ENCODE results near the gene PLBD2.
A peak's percentile ranks its signal among the peaks of the same experiment; 100 is the strongest.

PLBD2 gene

DNA sequence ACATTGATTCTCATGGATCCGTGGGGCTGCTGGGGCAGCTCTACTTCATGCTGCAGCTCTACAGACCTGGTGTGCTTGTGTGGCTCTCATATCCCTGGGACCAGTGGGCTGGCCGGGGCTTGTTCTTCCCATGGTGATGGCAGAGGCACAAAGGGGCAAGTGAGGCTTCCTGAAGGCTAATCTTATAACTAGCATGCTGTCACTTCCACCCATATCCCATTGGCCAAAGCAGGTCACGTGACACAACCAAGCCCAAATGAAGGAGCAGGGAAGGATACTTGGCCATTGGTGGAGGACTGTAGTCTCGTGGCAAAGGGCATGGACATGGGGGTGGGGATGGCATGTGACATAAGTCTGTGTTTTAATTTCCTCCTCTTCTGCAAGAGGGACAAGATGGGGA is 9.9 kb downstream of the PLBD2 start:
- peak in 3 of 56 donors; percentile 2 to 12 (median 10) for DNase-seq

DNA sequence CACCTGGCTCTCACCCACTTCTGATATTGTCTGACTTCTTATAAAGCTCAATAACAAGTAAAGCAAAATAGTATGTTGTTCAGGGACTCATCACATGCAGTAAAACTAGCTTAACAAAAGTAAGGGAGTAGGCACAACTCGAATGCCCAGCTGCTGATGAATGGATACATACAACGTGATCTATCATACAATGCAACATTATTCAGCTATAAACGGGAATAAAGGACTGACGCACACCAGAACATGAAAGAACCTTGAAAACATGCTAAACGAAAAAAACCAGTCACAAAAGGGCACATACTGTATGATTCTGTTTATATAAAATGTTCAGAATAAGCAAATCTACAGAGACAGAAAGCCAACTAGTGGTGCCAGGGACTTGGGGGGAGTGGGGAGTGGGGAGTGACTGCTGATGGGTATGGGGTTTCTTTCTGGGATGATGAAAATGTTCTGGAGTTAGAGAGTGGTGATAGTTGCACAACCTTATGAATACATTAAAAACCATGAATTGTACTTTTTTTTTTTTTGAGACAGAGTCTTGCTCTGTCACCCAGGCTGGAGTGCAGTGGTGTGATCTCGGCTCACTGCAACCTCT is 11.1 kb downstream of the PLBD2 start:
- DNase-seq: peak in 5 of 56 donors; percentile 8 to 46 (median 15)

DNA sequence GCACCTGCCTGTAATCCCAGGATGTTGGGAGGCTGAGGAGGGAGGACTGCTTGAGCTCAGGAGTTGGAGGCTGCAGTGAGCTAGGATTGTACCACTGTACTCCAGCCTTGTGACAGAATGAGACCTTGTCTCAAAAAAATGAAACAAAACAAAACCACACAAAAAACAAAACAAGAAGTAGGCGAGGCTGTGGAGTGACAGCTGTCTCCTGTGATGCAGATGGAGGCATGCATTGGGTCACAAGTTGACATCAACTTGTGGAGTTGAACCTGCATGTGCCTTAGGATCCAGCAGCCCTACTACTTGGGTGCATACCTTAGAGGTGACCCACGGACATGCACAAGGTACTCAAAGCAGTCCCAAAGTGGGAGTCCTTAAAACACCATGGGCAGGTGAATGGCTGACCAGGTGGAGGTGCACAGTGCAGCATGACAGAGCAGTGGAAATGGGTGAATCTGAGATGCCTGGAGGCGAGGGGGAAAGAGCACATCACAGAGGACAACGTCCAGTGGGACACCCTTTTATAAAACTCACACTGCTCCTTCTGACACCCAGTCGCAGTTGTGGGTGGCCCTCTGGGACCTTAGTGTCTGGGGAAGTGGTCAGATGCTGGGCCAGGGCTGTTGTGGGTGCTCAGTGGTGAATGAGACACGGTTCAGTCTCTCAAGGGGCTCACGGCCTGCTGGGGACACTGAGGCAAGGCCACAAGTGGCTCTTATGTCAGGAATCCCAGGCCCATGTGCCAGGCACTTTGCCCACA is 12.7 kb downstream of the PLBD2 start:
- DNase-seq: no peak

DNA sequence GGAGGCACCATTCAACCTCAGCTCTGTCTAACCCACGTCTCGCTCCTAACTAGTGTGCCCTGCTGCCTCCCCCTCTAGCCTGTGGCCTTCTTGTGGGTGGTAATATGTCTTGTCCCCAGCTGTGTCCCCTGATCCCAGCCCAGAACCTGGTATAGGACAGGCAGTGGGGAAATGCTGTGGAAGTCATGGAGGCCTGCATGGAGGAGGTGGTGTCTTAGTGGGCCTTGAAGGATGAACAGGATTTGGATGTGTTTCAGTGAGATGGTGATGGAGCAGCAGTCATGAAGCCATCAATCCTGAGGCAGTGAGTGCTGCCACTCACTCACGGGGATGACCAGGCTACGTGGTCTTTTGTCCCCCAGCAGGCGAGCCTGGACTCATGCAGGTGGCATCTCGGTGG is 13.4 kb downstream of the PLBD2 start:
- no peak for DNase-seq

DNA sequence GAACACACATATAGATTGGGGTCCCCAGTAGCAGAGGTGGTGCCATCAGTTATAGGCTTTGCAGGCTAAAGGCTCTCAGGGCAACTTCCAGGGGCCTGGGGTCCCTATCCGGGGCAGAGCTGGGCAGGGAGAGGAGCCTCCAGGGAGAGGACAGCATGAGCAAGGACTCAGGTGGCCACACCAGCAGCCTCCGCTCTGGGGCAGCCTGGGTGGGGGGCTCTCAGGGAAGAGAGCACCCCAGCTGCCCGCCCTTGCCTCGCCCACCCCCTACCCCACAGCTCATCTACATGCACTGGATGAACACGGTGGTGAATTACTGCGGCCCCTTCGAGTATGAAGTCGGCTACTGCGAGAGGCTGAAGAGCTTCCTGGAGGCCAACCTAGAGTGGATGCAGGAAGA is 14.0 kb downstream of the PLBD2 start:
- DNase-seq: no peak

DNA sequence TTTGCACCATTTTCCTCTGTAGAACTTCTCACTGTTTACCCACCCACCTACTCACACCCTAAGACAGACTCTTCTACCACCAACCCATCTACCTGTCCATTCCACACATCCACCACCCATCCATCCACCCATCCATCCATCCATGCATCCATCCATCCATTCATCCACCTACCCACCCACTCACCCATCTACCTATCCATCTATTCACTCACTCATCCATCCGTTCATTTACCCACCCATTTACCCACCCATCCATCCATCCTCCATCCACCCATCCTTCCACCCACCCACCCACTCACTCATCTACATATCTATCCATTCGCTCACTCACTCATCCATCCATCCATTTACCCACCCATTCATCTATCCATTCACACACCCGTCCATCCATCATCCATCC is 15.1 kb downstream of the PLBD2 start:
- DNase-seq: no peak

DNA sequence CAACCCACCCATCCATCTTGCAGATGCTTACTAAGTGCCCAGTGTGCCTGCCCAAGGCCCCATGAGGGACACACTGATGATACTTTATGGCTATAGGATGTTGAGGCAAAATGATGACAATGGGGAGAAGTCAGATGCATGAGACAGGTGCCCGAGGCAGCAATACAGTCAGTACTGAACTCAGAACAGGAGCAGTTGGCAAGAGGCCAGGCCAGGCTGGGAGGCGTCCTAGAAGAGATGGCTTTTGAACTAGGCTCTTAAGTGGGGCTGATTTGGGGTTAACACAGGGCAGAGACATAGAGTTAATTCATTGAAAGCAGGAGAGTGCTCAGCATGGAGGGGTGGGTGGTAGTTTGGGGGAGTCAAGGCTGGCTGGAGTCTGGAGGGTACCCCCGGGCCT is 15.6 kb downstream of the PLBD2 start:
- no peak for DNase-seq

DNA sequence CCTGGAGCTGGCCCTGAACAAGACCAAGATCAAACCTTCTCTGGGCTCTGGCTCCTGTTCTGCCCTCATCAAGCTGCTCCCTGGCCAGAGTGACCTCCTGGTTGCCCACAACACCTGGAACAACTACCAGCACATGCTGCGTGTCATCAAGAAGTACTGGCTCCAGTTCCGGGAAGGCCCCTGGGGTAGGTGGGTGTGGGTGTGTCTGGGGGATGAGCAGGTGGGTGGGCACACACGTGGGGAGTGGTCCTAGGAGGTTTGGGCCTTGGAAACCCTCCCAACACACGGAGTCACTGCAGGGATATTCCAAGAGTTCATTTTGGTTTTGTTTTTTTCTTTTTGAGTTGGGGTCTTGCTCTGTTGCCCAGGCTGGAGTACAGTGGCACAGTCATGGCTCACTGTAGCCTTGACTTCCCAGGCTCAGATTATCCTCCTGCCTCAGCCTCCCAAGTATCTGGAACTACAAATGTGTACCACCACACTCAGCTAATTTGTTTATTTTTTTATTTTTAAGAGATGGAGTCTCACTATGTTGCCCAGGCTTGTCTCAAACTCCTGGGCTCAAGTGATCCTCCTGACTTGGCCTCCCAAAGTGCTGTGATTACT is 16.5 kb downstream of the PLBD2 start:
- DNase-seq: no peak

DNA sequence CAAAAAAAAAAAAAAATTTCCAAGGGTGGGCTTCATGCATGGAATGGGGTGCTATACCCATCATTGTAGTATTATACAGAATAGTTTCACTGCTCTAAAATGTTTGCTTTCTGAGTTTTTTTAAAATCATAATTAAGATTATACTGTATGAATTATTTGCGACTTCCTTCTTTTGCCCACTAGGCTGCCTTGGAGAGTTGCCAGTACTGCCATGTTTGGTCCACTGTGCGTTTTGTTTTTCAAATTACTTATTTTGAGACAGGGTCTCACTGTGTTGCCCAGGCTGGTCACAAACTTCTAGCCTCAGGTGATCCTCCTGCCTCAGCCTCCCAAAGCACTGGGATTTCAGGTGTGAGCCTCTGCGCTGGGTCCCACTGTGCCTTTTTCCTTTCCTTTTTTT is 19.9 kb downstream of the PLBD2 start:
- no peak for DNase-seq

DNA sequence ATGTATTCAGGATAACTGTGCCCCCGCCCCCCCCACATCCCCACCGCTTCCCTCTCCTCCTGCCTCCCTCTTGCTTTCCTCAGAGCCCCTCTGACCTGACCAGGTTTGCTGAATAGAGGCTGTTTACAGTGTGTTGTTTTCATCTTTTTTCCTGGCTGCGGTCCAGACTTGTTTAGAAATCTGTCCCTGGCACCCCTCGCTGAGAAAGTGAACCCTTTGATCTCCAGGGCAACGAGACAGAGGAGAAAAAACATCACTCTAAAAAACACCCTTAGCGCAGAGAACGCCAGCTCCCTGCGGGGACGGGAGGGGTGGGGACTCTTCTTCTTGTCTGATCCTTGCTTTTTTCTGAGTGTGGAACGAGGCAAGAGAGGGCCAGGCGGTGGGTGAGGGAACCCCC is 22.8 kb downstream of the PLBD2 start:
- DNase-seq: peak in 11 of 56 donors; percentile 10 to 49 (median 20)

DNA sequence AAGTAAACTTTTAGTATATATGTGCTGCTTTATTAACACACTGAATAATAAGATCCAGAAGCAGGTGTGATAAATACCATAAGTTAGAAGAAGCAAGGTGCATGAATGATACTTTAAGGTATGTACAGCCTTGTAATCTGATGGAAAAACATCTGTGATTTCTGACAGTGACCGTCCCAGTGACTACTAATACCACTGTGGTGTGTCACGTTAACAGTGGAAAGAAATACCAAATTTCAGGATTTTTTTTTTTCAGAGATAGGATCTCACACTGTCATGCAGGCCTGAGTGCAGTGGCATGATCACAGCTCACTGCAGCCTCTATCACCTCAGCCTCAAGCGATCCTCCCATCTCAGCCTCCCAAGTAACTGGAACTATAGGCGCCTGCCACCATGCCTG is 23.8 kb downstream of the PLBD2 start:
- no peak for DNase-seq

DNA sequence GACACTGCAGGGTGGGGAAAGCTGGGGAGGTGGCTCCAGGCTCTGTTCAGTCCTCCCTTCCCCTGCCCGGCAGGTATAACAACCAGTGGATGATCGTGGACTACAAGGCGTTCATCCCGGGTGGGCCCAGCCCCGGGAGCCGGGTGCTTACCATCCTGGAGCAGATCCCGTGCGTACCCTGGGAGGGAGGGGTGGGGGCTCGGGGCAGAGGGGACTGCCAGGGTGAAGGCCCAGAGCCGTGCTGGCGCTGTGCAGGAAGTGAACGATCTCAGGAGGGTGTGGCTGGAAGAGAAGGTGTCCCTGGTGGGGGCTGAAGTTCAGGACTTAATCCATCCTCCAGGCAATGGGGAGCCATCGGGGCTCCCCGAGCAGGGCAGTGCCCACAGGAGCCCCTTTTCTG is 26.4 kb downstream of the PLBD2 start:
- no peak for DNase-seq

DNA sequence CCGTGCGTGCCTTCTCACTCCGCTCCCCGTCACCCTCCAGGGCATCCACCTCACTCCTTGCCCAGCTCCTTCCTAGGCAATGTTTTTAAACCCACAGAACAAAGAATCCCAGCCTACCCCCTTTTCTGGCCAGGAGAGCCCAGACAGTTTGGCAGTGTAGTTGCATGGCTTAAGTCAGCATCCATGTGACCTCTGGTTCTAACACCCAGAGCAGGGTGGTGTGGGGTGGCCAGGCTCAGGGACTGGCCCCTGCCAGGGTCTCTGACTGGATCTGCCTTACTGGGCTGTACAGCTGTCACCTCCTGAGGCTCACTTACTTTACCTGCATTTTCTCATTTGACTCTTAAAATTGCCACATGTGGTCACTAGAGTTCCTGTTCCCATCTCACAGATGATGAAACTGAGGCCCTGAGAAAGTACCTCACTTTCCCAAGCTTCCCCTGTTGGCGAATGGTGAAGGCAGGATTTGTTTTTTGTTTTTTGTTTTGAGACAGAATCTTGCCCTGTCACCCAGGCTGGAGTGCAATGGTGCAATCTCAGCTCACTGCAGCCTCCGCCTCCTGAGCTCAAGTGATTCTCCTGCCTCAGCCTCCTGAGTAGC is 27.0 kb downstream of the PLBD2 start:
- peak in 5 of 56 donors; percentile 10 to 36 (median 27) for DNase-seq

DNA sequence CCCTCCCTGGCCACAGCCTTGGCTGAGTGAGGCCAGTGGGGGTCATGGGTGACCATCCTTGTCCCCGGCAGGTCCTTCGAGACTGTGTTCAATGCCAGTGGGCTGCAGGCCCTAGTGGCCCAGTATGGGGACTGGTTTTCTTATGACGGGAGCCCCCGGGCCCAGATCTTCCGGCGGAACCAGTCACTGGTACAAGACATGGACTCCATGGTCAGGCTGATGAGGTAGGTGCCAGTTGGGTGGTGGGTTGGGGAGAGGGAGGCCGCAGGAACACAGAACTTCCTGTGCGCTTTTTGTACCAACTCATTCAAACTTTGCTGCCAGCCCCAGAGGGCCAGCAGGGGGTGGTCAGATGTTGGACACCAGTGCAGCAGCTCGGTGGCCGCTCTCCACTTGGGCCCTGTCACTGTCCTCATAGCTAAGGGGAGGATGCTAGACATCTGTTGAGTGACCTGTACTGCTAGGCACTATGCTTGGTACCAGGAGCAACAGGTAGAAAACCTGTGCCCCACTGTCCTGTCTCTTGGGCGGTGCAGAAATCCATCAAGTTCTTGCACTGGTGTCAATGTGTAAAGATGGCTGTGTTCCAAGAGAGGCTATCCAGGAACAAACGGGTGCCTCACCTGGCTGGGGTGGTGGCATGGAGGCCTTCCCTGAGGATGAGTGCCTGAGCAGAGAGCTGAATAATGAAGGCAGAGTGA is 28.6 kb downstream of the PLBD2 start:
- DNase-seq: no peak

DNA sequence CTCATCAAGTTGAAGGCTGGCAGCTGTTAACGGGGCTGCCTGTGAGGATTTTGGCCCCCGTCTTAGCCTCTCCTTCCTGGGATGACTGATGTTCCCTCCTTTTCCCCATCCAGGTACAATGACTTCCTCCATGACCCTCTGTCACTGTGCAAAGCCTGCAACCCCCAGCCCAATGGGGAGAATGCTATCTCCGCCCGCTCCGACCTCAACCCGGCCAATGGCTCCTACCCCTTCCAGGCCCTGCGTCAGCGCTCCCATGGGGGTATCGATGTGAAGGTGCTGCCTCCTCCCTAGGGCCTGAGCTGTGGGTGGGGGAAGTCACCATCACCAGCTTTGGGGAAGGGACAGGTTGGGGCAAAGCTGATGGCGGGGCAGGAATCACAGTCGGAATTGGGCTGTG is 29.2 kb downstream of the PLBD2 start:
- no peak for DNase-seq

DNA sequence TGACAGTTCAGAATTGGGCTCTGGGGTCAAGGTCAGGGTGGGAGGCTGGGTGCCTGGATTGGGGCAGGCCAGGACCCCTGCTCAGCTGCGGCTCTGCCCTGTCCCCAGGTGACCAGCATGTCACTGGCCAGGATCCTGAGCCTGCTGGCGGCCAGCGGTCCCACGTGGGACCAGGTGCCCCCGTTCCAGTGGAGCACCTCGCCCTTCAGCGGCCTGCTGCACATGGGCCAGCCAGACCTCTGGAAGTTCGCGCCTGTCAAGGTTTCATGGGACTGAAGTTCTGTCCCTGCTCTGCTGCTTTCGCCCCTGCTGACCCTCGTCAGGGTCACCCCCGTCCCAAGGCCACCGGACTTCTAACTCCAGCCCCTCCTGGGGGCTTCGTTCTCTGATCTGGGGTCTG is 30.0 kb downstream of the PLBD2 start:
- no peak for DNase-seq

DNA sequence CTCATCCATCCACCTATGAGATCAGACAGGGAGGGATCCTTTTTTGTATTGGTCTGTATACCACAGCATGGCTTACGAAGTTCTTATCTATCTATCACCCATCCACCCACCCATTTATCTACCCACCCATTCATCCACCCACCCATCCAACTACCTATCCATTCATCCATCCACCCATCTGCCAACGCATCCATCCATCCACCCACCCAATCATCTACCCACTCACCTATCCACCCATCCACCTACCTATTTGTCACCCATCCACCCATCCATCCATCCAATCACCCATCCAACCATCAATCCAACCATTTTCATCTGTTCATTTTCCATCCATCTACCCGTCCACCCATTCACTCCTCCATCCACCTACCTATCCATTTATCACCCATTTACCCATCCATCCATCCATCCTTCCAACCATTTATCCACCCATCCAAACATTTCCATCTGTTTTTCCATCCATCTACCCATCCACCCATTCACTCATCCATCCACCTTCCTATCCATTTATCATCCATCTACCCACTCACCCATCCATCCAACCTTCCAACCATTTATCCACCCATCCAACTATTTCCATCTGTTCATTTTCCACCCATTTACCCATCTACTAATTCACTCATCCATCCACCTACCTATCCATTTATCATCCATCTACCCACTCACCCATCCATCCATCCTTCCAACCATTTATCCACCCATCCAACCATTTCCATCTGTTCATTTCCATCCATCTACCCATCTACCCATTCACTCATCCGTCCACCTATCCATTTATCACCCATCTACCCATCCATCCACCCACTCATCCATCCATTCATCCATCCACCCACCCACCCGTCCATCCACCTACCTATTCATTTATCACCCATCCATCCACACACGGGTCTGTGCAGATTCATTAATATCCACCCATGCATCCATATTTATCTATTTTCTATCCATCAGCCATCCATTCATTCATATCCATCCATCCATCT is 32.0 kb downstream of the PLBD2 start:
- no peak for DNase-seq

DNA sequence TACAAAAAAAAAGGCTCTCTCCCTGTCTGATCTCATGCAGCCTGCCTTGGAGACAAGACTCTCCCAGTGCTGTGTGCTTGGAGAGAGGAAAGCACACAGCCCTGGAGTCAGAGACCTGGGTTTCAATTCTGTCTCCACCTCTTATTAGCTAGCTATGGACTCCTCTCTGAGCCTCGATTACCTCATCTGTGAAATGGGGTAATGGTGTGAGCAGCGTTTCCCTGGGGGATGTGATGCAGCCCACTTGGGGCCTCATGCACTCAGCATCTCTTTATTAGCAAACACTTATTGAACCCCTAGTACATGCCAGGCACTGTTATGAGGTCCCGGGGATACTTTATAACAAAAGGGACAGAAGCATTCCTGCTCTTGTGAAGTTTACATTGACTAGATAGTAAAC is 32.8 kb downstream of the PLBD2 start:
- DNase-seq: no peak

DNA sequence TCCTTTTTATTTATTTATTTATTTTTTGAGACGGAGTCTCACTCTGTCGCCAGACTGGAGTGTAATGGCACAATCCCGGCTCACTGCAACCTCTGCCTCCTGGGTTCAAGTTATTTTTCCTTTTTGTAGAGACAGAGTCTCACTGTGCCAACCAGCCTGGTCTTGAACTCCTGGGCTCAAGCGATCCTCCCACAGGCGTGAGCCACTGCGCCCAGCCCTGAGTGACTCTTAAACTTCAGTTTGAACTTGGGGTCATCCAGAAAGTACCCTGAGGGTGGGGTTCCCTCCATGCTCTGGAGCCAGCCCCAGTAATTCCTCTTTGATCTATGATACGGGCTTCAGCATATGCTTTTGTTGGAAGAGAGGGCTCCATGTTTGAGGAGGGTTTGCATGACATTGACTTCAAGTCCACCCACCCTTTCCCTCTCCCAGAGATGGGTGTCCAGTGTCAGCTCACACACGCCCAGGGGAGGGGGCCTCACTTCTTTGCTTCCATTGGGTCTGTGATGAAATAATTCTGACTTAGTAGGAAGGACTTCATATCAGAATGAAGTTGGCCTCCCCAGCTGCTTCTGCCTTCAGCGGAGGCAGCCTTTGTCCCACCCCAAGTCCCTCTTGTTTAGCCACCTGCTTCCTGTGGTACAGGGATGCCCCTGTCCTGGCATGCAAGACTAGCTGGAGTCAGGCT is 33.4 kb downstream of the PLBD2 start:
- DNase-seq: no peak

DNA sequence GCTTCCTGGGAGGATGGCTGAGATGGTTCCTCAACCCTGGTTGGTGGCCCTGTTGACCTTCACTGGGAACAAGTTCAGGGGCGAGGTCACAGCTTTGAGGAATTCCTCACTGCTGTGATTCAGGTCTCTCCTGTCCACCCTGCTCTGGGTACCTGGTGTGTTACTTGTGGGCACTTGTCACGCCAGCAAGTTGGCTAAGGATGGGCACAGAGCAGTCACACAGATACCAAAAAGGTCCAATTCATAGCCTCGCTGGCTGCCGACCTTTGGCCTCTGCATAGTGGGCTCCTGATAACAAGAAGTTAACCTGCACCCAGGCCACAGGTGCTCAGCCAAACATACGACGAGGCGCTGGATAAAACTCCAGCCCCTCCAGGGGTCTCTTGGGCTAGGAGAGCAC is 34.1 kb downstream of the PLBD2 start:
- no peak for DNase-seq
